ENCODE results near the gene NTRK3. TPM values are rescaled to one million over a fixed set of nuclear protein-coding genes. Genes with fewer than 3 reads are reported as not detected.

The NTRK3 gene
- total RNA-seq, 1 donor from 2014 or later: not detected

GRCh38 chr15:87939848-87940457 is 316.6 kb downstream of the NTRK3 start:
- TF ChIP-seq CTCF (IDR thresholded peaks at IDR 0.05): no peak
- no peak overlapping the region for H3K27ac Mint-ChIP-seq
- H3K4me1 Mint-ChIP-seq: no peaks in the 10 kb centered on the region
- ChIA-PET CTCF (no interaction called here), POLR2A (no interaction called here)
- no peaks in the 10 kb centered on the region for H3K27me3 Mint-ChIP-seq
- ATAC-seq (ENCODE audit: low read depth) (no peak), DNase-seq (no peak)
- intact Hi-C loops (cut with micrococcal nuclease): no loop called here
- H3K9me3 Mint-ChIP-seq: no peaks in the 10 kb centered on the region
- H3K36me3 Mint-ChIP-seq (ENCODE audit: low read depth): no peaks in the 10 kb centered on the region
- no peak overlapping the region for H3K4me3 Mint-ChIP-seq

GRCh38 chr15:87938031-87938430 is 318.5 kb downstream of the NTRK3 start:
- no peak for TF ChIP-seq CTCF (IDR thresholded peaks at IDR 0.05)
- Mint-ChIP-seq H3K27me3 (no peaks in the 10 kb centered on the region), H3K9me3 (no peaks in the 10 kb centered on the region), H3K36me3 (ENCODE audit: low read depth) (no peaks in the 10 kb centered on the region), H3K4me3 (no peak overlapping the region), H3K27ac (no peak overlapping the region), H3K4me1 (no peaks in the 10 kb centered on the region)
- intact Hi-C loops (cut with micrococcal nuclease): no loop called here
- ChIA-PET POLR2A (no interaction called here), CTCF (no interaction called here)
- DNase-seq (no peak), ATAC-seq (ENCODE audit: low read depth) (no peak)

- H3K36me3 Mint-ChIP-seq (ENCODE audit: low read depth): no peaks in the 10 kb centered on the region
- no peak overlapping the region for H3K27ac Mint-ChIP-seq
- H3K4me1 Mint-ChIP-seq: no peaks in the 10 kb centered on the region
- intact Hi-C loops (cut with micrococcal nuclease): no loop called here
- H3K27me3 Mint-ChIP-seq: no peaks in the 10 kb centered on the region
- H3K9me3 Mint-ChIP-seq: no peaks in the 10 kb centered on the region
- no peak for TF ChIP-seq CTCF (IDR thresholded peaks at IDR 0.05)
- CTCF ChIA-PET: no interaction called here
- POLR2A ChIA-PET: no interaction called here
- DNase-seq: no peak
- ATAC-seq (ENCODE audit: low read depth): no peak
- H3K4me3 Mint-ChIP-seq: no peak overlapping the region
These were observed 321.0 kb downstream of the NTRK3 start for GRCh38 chr15:87935583-87935982.

- DNase-seq (no peak), ATAC-seq (ENCODE audit: low read depth) (no peak)
- intact Hi-C loops (cut with micrococcal nuclease): no loop called here
- Mint-ChIP-seq H3K36me3 (ENCODE audit: low read depth) (no peaks in the 10 kb centered on the region), H3K4me1 (no peaks in the 10 kb centered on the region), H3K27me3 (no peaks in the 10 kb centered on the region), H3K9me3 (no peaks in the 10 kb centered on the region), H3K4me3 (no peak overlapping the region), H3K27ac (no peak overlapping the region)
- CTCF ChIA-PET: no interaction called here
- POLR2A ChIA-PET: no interaction called here
- no peak for TF ChIP-seq CTCF (IDR thresholded peaks at IDR 0.05)
These were observed 325.0 kb downstream of the NTRK3 start for GRCh38 chr15:87931584-87931983.

- H3K4me1 Mint-ChIP-seq: no peaks in the 10 kb centered on the region
- ATAC-seq (ENCODE audit: low read depth) (no peak), DNase-seq (no peak)
- intact Hi-C loops (cut with micrococcal nuclease): no loop called here
- TF ChIP-seq CTCF (IDR thresholded peaks at IDR 0.05): no peak
- H3K36me3 Mint-ChIP-seq (ENCODE audit: low read depth): no peaks in the 10 kb centered on the region
- H3K27ac Mint-ChIP-seq: no peak overlapping the region
- H3K9me3 Mint-ChIP-seq: no peaks in the 10 kb centered on the region
- POLR2A ChIA-PET: no interaction called here
- H3K4me3 Mint-ChIP-seq: no peak overlapping the region
- CTCF ChIA-PET: no interaction called here
- no peaks in the 10 kb centered on the region for H3K27me3 Mint-ChIP-seq
These were observed 326.1 kb downstream of the NTRK3 start for GRCh38 chr15:87930457-87930856.

Data from activated B cell treated with CpG ODN at 0.5 μM for 24 hours (primary cell).